BE2C (cell line): ENCODE results near the gene TMEM170A.
"Not testable (repeated sequence)": the region's sequence is repeated elsewhere in the genome, so short reads cannot be mapped to it uniquely, and the experiment has no call there.

Experiments used
- DNase-seq: peaks from one replicate; pipeline ENCODE4 v3.0.0-alpha.2; 2020
- H3K27me3 ChIP-seq: fragments of 250-450 bp; sonication (Bioruptor Pico); 2 replicates; pipeline ENCODE4 v1.5.1; 2020; ENCODE audit warnings: mild to moderate bottlenecking
- H3K36me3 ChIP-seq: fragments of 250-450 bp; sonication (Bioruptor Pico); 2 replicates; pipeline ENCODE4 v1.5.1; 2020; ENCODE audit warnings: mild to moderate bottlenecking
- H3K4me1 ChIP-seq: fragments of 250-450 bp; sonication (Bioruptor Pico); 2 replicates; pipeline ENCODE4 v1.5.1; 2020
- H3K4me3 ChIP-seq: 2 replicates; pipeline ENCODE4 v1.5.1; 2011; ENCODE audit warnings: low read depth, low read length
- H3K9me3 ChIP-seq: fragments of 250-450 bp; sonication (Bioruptor Pico); 2 replicates; pipeline ENCODE4 v1.5.1; 2020
- CTCF ChIP-seq: IDR thresholded peaks from 2 replicates; pipeline ENCODE4 v1.5.1; 2012; ENCODE audit warnings: mild to moderate bottlenecking, low read depth, low read length

TMEM170A gene

DNA sequence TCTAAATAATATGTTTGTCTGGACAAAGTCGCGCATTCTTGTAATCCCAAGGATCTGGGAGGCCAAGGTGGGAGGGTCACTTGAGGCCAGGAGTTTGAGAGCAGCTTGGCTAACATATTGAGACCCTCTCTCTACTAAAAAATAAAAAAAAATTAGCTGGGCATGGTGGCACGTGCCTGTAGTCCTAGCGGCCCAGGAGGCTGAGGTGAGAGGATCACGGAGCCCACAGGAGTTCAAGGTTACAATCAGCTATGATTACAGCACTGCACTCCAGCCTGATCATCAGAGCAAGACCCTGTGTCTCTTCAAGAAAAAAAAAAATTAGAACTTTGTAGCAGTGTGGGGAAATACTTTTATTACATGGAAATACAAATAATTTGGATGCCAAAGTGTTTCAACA, 36.9 kb upstream of the TMEM170A start:
- Histone ChIP-seq H3K27me3 (no peaks in the 10 kb centered on the region), H3K9me3 (no peaks in the 10 kb centered on the region), H3K4me1 (peaks cover 7% of the 10 kb centered on the region), H3K36me3 (no peaks in the 10 kb centered on the region), H3K4me3 (no peak overlapping the region)
- DNase-seq = no peak
- no peak for TF ChIP-seq CTCF

GRCh38 chr16:75498605-75499322, 34.3 kb upstream of the TMEM170A start:
- peak; percentile 87 for DNase-seq
- H3K27me3 ChIP-seq, H3K9me3 ChIP-seq, H3K4me1 ChIP-seq, H3K36me3 ChIP-seq: not testable (repeated sequence)
- H3K4me3 ChIP-seq = peak overlapping the region; percentile 7; the same call in 1 of the 2 replicates

- DNase-seq = no peak
- TF ChIP-seq CTCF = no peak
Observed at GRCh38 chr16:75497558-75497957, 33.1 kb upstream of the TMEM170A start.

GRCh38 chr16:75495076-75495674, 30.7 kb upstream of the TMEM170A start, which contains the start of gene CHST6:
CHST6 (minus strand) TSS chr16:75495441; CDS start chr16:75479828, 15,613 bp downstream.
- peaks cover 18% of the 10 kb centered on the region for H3K4me1 ChIP-seq
- no peak for TF ChIP-seq CTCF
- no peaks in the 10 kb centered on the region for H3K9me3 ChIP-seq
- H3K36me3 ChIP-seq = no peaks in the 10 kb centered on the region
- no peak within 1 kb of the TSS for H3K4me3 ChIP-seq
- DNase-seq = no peak
- H3K27me3 ChIP-seq = no peaks in the 10 kb centered on the region

More at GRCh38 chr16:75497558-75497957, 33.1 kb upstream of the TMEM170A start:
- H3K36me3 ChIP-seq = no peaks in the 10 kb centered on the region
- no peak overlapping the region for H3K4me3 ChIP-seq
- peaks cover 8% of the 10 kb centered on the region for H3K4me1 ChIP-seq
- no peaks in the 10 kb centered on the region for H3K27me3 ChIP-seq
- no peaks in the 10 kb centered on the region for H3K9me3 ChIP-seq

- Histone ChIP-seq H3K4me1 (peaks cover 17% of the 10 kb centered on the region), H3K4me3 (no peak overlapping the region), H3K27me3 (no peaks in the 10 kb centered on the region), H3K9me3 (no peaks in the 10 kb centered on the region), H3K36me3 (no peaks in the 10 kb centered on the region)
- TF ChIP-seq CTCF = no peak
- DNase-seq = no peak
Observed at GRCh38 chr16:75494661-75495075, 30.2 kb upstream of the TMEM170A start.

DNA sequence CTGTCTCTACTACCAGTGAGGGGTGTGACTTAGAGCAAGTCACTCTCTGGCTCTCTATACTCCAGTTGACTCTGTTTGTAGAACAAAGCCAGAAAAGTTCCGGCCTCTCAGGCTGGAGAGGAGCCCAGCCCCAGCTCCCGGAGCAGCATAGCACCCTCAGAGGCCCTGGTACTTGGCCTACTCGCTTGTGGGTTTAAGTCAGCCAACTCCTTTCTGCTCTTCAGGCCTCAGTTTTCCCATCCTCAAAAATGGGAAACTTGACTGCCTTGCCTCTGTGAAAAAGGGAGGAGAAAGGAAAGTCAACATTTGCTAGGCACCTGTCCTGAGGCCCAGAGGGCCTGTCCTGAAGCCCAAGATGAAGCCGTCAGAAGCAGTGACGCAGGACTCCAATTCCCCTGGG, 29.7 kb upstream of the TMEM170A start:
- Histone ChIP-seq H3K9me3 (no peaks in the 10 kb centered on the region), H3K4me1 (peaks cover 14% of the 10 kb centered on the region), H3K27me3 (no peaks in the 10 kb centered on the region), H3K4me3 (no peak overlapping the region), H3K36me3 (no peaks in the 10 kb centered on the region)
- no peak for DNase-seq
- TF ChIP-seq CTCF = no peak
